ENCODE measurements around the gene EPS15.

- TF ChIP-seq, protein P1, sequence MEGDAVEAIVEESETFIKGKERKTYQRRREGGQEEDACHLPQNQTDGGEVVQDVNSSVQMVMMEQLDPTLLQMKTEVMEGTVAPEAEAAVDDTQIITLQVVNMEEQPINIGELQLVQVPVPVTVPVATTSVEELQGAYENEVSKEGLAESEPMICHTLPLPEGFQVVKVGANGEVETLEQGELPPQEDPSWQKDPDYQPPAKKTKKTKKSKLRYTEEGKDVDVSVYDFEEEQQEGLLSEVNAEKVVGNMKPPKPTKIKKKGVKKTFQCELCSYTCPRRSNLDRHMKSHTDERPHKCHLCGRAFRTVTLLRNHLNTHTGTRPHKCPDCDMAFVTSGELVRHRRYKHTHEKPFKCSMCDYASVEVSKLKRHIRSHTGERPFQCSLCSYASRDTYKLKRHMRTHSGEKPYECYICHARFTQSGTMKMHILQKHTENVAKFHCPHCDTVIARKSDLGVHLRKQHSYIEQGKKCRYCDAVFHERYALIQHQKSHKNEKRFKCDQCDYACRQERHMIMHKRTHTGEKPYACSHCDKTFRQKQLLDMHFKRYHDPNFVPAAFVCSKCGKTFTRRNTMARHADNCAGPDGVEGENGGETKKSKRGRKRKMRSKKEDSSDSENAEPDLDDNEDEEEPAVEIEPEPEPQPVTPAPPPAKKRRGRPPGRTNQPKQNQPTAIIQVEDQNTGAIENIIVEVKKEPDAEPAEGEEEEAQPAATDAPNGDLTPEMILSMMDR (optimal IDR thresholded peaks at IDR 0.05 in 1 of 3, IDR thresholded peaks at IDR 0.05 in 1 of 3, conservative IDR thresholded peaks at IDR 0.05 in 1 of 3; ENCODE audit: extremely low read depth in 1 of 3, insufficient read depth in 2 of 3, low read length in 3 of 3): no peak
- TF ChIP-seq EZH2 (IDR thresholded peaks at IDR 0.05; ENCODE audit: low read length): no peak
Observed at GRCh38 chr1:51532853-51533252, 13.8 kb upstream of the EPS15 start.

All from keratinocyte (primary cell).